ENCODE data around the gene EIF3J. TPM values are rescaled to one million over a fixed set of nuclear protein-coding genes. Genes with fewer than 3 reads are reported as not detected.
"Not testable (repeated sequence)": the region's sequence is repeated elsewhere in the genome, so short reads cannot be mapped to it uniquely, and the experiment has no call there.

The EIF3J gene
- total and polyA plus RNA-seq, 3 donors from 2014 or later, result 33.4 to 65.6 (median 60.3) TPM

DNA sequence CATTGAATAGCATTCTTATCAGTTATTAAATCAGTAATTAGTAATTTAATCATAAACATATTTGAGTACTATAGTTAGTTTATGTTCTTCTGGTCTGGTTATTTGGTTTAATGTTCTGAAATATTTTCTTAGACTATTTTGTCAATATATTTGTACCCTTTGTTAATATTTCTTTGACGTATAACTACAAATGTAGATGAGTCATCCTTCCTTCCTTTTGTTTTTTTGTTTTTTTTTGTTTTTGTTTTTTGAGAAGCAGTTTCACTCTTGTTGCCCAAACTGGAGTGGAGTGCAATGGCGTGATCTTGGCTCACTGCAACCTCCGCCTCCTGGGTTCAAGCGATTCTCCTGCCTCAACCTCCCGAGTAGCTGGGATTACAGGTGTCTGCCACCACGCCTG is 17.4 kb upstream of the EIF3J start:
- H3K9me3 ChIP-seq, result no peaks in the 10 kb centered on the region
- no peaks in the 10 kb centered on the region for H3K27me3 ChIP-seq
- TF ChIP-seq, protein P1, sequence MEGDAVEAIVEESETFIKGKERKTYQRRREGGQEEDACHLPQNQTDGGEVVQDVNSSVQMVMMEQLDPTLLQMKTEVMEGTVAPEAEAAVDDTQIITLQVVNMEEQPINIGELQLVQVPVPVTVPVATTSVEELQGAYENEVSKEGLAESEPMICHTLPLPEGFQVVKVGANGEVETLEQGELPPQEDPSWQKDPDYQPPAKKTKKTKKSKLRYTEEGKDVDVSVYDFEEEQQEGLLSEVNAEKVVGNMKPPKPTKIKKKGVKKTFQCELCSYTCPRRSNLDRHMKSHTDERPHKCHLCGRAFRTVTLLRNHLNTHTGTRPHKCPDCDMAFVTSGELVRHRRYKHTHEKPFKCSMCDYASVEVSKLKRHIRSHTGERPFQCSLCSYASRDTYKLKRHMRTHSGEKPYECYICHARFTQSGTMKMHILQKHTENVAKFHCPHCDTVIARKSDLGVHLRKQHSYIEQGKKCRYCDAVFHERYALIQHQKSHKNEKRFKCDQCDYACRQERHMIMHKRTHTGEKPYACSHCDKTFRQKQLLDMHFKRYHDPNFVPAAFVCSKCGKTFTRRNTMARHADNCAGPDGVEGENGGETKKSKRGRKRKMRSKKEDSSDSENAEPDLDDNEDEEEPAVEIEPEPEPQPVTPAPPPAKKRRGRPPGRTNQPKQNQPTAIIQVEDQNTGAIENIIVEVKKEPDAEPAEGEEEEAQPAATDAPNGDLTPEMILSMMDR (IDR thresholded peaks at IDR 0.05), result no peak
- TF ChIP-seq POLR2A (IDR thresholded peaks at IDR 0.05), result no peak
- H3K36me3 ChIP-seq (ENCODE audit: low read depth, missing control alignments), result no peaks in the 10 kb centered on the region
- H3K27ac ChIP-seq, result no peak overlapping the region
- DNase-seq, result no peak
- no peaks in the 10 kb centered on the region for H3K4me1 ChIP-seq
- intact Hi-C loops (cut with DNase I; ENCODE audit: low total_unique reads), result no loop called here
- 93 to 95% methylated on average over 6 of the region's 6 CpGs for WGBS, 2 donors
- no peak overlapping the region for H3K4me3 ChIP-seq

DNA sequence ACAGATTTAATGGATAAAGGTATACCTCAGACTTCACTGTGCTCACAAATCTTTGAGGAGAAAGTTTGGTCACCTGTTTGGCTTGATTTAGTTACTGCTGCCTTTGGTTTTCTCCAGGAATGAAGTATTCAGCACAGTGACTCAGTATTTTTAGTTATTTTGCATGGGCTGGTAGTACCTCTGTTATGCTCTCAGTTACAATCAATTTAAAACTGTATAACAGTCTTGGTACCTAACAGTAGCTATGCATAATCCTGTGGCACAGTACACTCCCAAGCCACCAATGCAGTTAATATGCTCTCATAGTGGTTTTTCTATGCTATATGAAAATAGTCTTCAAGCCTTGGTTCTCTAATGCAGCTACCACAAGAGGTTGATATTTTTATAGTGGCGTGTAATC is 11.9 kb upstream of the EIF3J start:
- WGBS, 2 donors, result 95 to 100% methylated on average over 1 of the region's 1 CpG
- Histone ChIP-seq H3K36me3 (ENCODE audit: low read depth, missing control alignments) (no peaks in the 10 kb centered on the region), H3K27me3 (no peaks in the 10 kb centered on the region), H3K27ac (no peak overlapping the region), H3K4me3 (no peak overlapping the region), H3K9me3 (no peaks in the 10 kb centered on the region), H3K4me1 (no peaks in the 10 kb centered on the region)
- DNase-seq, result no peak
- no peak for TF ChIP-seq POLR2A (IDR thresholded peaks at IDR 0.05)
- TF ChIP-seq, protein P1 (IDR thresholded peaks at IDR 0.05), result no peak
- intact Hi-C loops (cut with DNase I; ENCODE audit: low total_unique reads), result no loop called here

DNA sequence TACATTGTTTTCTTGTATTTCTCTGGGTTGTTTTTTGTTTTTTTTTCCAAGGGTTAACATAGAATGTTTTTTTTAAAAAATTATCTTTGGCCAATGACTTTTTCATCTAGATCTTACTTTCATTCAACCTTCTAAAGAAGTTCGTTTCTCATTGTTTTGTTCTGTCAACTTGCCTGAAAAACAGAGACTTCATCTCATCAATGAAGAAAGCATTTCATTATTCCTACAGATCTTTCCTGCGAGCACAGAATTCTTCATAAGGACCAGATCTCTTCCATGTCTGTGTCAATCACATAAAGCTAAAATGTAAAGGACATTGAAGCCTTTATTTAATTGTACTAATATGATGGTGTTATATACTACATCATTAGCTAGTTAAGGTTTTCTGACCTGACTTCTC is 9.7 kb upstream of the EIF3J start:
- TF ChIP-seq, protein P1 (IDR thresholded peaks at IDR 0.05), result no peak
- no peak for TF ChIP-seq POLR2A (IDR thresholded peaks at IDR 0.05)
- intact Hi-C loops (cut with DNase I; ENCODE audit: low total_unique reads), result no loop called here
- Histone ChIP-seq H3K27me3 (no peaks in the 10 kb centered on the region), H3K9me3 (no peaks in the 10 kb centered on the region), H3K36me3 (ENCODE audit: low read depth, missing control alignments) (no peaks in the 10 kb centered on the region), H3K27ac (no peak overlapping the region), H3K4me3 (no peak overlapping the region), H3K4me1 (no peaks in the 10 kb centered on the region)
- DNase-seq, result no peak
- 79 to 88% methylated on average over 2 of the region's 2 CpGs for WGBS, 2 donors

DNA sequence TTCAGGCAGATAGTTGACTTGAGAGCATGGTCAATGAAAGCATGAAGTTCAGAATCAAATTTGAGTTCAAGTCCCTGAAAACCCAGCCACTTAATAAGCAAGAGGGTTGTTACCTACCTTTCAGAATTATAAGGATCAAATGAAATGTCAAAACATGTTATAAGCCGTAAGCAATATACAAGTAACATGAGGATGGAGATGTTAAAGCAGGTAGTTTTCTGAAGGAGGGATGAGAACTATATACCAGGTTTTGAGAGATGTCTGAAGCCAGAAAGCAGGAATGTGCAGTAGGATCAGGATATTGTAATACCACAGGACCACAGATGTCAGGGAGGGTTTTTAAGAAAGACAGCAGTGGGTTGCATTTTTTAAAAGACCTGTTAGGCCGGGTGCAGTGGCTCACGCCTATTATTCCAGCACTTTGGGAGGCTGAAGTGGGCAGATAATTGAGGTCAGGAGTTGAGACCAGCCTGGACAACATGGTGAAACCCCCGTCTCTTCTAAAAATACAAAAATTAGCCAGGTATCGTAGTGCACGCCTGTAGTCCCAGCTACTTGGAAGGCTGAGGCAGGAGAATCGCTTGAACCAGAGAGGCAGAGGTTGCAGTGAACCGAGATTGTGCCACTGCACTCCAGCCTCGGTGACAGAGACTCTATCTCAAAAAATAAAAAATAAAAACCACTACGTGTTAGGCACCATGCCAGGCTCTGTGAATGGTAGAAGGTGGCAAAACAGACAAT is 6.9 kb upstream of the EIF3J start:
- no peak for DNase-seq
- TF ChIP-seq, protein P1 (IDR thresholded peaks at IDR 0.05), result no peak
- TF ChIP-seq POLR2A (IDR thresholded peaks at IDR 0.05), result no peak
- H3K27ac ChIP-seq, result no peak overlapping the region
- intact Hi-C loops (cut with DNase I; ENCODE audit: low total_unique reads), result no loop called here
- WGBS, 2 donors, result 57 to 63% methylated on average over 10 of the region's 10 CpGs
- no peaks in the 10 kb centered on the region for H3K4me1 ChIP-seq
- no peak overlapping the region for H3K4me3 ChIP-seq
- H3K36me3 ChIP-seq (ENCODE audit: low read depth, missing control alignments), result no peaks in the 10 kb centered on the region
- no peaks in the 10 kb centered on the region for H3K9me3 ChIP-seq
- no peaks in the 10 kb centered on the region for H3K27me3 ChIP-seq

DNA sequence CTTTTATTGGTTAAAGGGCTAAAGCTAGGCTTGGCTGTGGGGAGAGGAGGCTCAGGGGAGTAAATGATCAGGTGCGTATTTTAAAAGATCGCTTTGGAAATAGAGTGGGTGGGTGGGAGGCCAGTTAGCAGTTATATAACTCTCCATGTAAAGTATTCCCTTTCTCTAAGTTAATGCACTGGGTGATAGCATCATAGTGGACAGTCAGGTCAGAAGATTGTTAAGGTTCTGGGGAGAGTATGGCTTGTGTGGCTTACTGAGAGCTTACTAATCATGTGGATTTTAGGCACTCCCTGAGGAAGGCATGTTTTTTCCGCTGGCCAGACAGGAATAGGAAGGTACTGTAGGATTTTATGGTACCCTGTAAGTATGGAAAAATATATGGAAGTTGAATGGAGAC is 6.3 kb upstream of the EIF3J start:
- no peaks in the 10 kb centered on the region for H3K9me3 ChIP-seq
- H3K27me3 ChIP-seq, result no peaks in the 10 kb centered on the region
- TF ChIP-seq, protein P1 (IDR thresholded peaks at IDR 0.05), result no peak
- TF ChIP-seq POLR2A (IDR thresholded peaks at IDR 0.05), result no peak
- WGBS, 2 donors, result 78 to 84% methylated on average over 3 of the region's 3 CpGs
- no peak overlapping the region for H3K4me3 ChIP-seq
- no peak for DNase-seq
- intact Hi-C loops (cut with DNase I; ENCODE audit: low total_unique reads), result no loop called here
- no peak overlapping the region for H3K27ac ChIP-seq
- H3K36me3 ChIP-seq (ENCODE audit: low read depth, missing control alignments), result no peaks in the 10 kb centered on the region
- no peaks in the 10 kb centered on the region for H3K4me1 ChIP-seq

DNA sequence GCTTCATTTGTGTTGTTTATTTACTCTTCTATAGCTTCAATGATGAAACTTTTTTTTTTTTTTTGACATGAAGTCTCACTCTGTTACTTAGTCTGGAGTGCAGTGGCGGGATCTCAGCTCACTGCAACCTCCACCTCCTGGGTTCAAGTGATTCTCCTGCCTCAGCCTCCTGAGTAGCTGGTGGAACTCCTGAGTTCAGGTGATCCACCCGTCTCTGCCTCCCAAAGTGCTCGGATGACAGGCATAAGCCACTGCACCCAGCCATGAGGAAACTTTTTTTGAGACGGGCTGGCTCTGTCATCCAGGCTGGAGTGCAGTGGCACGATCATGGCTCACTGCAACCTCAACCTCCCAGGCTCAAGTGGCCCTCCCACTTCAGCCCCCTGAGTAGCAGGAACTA is 4.7 kb upstream of the EIF3J start:
- WGBS, 2 donors, result 90 to 95% methylated on average over 5 of the region's 5 CpGs
- intact Hi-C loops (cut with DNase I; ENCODE audit: low total_unique reads), result not testable (repeated sequence)

More for the DNA sequence above, 4.7 kb upstream of the EIF3J start:
- H3K27me3 ChIP-seq; H3K9me3 ChIP-seq; H3K27ac ChIP-seq; H3K4me1 ChIP-seq; H3K36me3 ChIP-seq (ENCODE audit: low read depth, missing control alignments); H3K4me3 ChIP-seq; DNase-seq: not testable (repeated sequence)

Data from testis (tissue), 3 donors.